Left lobe of liver (tissue), 2 donors: ENCODE data around the gene TGFBR1. TPM values are rescaled to one million over a fixed set of nuclear protein-coding genes. Genes with fewer than 3 reads are reported as not detected.
"Not testable (repeated sequence)": the region's sequence is repeated elsewhere in the genome, so short reads cannot be mapped to it uniquely, and the experiment has no call there.

ENCODE experiments used
- ATAC-seq: fragments of 200-7000 bp; cut with Tn5 transposase; one replicate; pipeline ENCODE4 v1.9.1; 2020; ENCODE audit warnings: mild to moderate bottlenecking, moderate library complexity
- DNase-seq: peaks from one replicate; pipeline ENCODE4 v3.0.0-alpha.2; 2020; ENCODE audit warnings: low spot score
- total RNA-seq: library from RNA; stranded (reverse); gene quantifications from one replicate; pipeline ENCODE4 v1.2.1, GENCODE V29; 2021
- donor health status: DM: no; HTN: no; CAD: no; lungs with moderate emphysema.
- donor health status: DM: no; HTN: yes; CAD: no.

Gene TGFBR1
- total RNA-seq, 1 donor from 2014 or later = 13.5 TPM

DNA sequence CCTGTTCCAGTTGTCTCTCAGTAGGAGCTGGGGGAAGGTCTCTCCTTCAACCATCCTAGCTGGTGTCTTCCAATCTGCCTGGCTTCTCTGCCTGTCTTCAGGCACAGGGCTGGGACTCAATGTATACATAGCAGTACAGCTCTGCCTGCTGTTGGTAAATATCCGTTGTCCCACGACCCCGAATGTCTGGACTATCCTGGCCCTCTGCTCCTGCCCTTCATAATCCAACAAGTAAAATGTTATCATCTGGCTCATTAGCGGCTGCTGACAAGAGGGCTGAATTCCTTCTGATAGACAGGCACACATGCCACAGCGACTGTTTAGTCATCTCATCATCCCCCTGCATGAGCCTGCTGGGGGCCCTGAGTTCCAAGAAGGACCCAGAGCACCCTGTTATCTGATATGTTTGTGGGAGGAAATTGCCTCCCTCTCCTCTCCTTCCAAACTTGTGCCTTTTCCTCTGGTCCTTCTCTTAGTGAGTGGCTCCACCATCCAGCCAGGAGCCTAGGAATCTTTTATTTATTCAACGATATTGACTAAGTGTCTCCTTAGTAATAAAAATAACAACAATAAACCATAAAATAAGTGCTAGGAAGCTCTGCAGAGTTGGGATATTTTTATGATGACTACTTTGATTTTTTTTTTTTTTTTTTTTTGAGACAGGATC, 29.5 kb upstream of the TGFBR1 start:
- DNase-seq (no peak), ATAC-seq (no peak)

DNA sequence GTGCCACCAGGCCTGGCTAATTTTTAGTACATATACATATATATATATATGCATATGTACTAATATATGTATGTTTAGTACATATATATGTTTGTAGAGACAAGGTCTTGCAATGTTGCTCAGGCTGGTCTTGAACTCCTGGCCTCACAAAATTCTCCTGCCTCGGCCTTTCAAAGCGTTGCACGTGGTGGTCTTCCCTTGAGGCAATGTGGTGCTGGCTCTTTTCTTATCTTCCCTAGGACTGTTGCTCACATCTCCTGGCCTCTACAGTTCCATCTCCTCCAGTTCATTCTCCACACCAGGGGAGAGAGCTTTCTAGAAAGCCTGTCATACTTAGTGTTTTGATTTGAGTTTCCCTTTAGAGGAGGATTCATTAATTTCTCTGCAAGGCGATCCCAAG, 28.9 kb upstream of the TGFBR1 start:
- DNase-seq = no peak
- ATAC-seq = no peak

DNA sequence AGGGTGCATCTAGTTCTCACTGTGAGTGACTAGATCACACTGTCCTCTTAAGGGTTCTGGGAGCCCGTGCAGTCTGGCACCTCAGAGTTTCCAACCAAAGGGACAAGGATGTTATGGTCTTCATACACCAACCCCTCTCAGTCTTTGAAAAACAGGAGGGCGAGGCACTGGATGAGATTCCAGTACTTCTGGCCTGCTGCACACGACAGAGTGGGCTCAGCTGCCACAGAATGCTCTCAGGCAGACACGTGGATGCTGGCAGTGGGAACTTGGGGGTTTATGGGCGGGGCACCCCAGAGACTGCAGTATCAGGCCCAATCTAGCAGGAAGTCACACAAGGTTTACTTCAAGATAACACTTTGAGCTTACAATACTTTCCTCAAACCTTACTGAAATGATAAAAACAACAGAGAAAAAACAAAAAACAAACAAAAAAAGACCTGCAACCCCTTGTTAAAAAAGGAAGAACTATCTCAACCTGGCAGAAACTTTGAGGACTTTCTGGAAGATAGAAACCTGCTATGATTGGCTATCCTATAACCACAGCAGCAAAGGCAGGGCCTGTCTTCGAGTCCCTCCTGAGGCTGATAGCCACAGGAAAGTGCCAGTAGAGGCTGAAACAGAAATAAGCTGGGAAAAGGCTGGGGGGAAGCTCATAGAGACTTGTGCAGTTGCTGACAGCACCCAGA, 28.3 kb upstream of the TGFBR1 start:
- DNase-seq (no peak), ATAC-seq (peak; percentile 23)

DNA sequence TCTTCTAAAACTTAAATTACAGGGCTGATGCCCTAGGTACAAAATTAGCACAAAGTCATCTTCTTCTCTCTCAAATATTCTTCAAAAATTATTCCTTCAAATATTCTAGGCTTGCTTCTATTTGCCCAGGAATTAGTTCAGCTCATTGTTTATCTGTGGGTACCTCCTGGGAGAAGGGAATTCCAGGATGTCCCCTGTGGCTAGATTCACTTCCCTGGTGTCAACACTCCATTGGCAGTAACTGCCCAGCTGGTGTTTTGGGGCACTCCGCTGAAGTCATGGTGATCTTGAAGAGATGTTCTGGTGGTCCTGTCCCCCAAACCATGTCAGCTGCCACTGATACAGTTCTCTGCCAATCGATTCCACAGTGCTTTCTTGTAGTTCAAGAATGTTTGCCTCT, 26.2 kb upstream of the TGFBR1 start:
- ATAC-seq = no peak
- no peak for DNase-seq

DNA sequence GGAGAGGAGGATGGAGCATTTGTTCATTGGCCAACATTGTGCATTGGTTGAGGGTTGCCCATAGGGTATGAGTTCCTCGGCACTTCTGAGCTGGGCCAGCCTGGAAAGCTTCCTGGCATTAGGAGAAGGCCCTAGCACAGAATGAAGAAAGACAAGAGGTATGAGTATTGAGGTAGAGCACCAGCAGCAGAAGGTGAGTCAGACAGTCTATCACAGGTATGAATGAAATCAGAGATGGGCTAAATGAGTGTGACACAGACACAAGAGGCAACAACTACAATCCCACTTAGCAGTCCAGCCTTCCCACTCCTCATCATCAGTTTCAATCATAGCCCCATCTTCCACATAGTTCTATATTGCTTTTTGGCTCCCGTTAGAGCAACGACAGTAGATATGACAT, 25.4 kb upstream of the TGFBR1 start:
- DNase-seq (no peak), ATAC-seq (no peak)

DNA sequence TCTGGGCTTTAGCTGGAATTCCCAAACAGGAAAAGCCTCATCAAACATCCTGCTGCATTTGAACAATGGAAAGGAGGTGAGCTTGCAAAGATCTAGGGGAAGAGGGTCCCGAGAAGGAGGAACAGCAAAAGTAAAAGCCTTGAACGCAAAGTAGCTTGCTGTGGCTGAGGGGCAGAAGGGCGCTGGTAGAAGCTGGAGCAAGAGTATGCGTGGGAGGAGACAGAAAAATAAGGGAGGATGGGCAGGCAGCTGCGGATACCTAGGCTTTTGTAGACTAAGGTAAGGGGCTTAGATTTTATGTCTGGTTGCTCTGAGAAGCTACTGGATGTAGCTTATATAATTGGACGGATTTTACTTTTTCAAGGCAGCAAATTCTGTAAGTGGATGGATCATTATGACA, 21.9 kb upstream of the TGFBR1 start:
- ATAC-seq (no peak), DNase-seq (no peak)

DNA sequence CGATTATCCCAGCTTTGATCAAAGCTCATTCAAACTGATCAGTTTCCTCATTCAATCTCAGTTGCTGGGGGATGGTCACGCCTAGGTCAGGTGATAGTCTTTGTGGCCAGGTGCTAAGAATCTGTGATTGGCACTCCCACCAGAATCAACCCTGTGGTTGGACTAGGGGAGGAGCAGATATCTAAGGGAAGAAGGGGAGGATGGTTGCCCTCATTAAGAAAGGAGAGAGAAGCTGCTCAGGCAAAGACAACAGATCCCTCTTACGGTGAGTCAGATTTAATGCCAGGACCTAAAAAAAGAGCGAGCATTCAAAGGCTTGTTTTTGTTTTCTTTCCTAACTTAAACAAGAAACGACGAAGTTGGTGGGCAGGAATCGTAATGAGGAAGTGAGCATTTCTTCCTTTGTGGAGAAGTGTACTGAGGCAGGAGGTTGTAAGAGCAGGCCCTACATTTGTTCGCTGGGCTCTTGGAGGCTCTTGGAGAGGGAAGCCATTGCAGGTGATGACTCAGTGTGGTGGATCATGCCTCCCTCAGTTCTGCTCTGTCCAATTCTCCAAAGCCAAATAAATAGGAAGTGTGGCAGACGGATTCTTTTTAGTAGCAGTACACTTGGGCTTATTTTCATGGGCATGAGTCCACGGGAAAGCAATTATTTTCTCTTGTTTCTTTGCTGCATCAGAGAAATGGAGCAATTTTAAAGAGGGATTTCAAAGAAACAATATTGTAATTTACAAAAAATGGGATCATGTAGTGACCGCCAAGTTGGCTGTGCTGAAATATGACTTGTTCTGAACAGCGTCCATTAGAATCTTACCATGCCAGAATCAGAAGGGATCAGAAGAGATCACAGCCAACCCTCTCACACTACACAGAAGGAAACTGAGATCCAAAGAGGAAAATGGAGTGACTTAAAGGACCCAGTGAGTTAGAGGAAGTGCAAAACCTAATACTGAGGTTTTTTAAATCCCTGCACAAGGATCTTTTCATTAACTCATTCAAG, 18.7 kb upstream of the TGFBR1 start:
- no peak for ATAC-seq
- no peak for DNase-seq

DNA sequence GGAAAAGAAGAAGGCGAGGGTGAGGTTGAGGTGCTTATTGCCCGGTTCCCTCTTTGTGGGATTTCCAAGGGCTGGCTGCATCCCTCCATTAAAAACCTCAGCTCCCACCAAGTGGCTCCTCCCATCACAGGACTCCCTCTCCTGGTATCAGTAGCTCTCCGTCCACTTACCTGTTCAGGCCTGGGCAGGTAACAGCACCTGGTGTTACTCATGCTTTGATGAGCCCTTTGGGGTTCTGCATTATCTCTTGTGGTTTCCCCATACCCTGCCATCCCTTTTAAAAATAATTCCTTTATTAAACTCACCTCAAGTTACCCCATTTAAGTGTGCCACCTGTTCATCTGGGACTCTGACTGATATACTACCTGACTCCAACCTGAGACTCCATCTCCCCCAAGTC, 17.5 kb upstream of the TGFBR1 start:
- DNase-seq (no peak), ATAC-seq (no peak)

DNA sequence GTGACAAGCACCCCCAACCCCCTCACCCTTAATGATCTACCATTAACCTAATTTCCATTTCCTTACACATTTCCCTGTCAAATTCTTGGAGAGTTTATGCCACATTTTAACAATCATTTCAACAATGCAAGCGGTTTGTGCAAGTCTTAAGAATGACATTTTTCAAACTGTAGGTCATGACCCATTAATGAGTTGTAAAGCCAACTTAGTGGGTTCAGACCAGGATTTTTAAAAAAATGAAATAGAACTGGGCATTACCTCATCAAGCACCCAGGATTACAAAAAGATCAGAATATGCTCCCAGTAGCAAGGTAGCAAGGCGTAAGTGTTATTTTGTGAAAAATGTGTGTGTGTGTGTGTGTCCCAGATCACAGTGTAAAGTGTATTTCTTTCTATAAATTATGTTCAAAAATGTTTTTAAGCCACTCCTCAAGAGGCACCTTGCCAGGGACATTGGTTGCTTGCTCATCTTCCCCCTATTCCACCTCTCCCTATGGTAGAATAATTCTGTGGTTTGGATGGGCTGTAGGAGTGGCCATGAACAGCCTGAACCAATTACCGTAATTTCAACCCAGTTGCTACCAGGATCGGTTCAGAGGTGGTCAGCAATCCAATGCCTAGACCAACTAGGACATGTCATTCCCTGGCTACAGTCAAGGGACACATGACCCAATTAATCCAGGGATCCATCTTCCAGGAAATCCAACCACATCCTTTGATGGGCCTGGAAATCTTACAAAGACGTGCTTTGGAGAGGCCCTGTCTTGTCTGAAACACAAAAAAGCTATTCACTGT, 14.4 kb upstream of the TGFBR1 start:
- no peak for DNase-seq
- ATAC-seq = no peak

DNA sequence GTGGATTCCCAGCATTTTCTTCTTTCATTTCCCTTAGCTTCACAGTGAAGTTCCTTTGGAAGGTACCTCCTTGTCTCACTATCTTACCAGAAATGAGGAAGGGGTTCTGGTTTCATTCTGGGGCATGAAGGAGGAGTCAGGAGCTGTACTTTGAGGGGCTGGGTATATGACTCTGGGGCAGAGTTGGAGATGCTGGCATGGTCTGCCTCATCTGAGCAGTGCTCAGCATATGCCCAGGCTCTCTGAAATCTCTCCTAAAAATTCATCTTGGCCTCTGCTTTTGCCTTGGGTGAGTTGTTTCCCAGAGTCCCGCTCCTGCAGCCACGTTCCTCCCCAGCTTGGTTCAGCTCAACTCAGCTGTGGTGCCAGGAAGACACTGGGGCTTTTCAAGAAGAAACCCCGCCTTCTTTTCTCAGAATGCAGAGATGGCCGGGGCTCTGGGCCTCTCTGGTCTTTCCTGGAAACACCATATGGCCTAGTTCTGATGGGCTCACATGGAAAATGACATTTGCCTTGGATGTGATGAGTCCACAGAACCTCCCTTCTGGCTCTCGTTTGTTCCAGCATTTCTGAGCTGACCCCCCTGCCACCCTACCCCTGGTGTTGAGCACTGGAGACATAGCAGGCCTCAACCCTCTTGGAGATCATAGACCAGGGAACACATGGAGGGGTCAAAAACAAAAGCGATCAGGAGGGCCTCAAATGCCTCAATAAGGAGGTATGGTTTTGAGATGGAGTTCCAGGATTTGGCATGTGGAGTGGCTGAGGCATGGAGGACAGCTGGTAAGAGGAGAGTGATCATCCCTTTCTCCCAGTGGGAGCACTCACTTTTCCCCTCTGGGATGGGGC, 12.0 kb upstream of the TGFBR1 start:
- ATAC-seq = no peak
- DNase-seq = no peak

DNA sequence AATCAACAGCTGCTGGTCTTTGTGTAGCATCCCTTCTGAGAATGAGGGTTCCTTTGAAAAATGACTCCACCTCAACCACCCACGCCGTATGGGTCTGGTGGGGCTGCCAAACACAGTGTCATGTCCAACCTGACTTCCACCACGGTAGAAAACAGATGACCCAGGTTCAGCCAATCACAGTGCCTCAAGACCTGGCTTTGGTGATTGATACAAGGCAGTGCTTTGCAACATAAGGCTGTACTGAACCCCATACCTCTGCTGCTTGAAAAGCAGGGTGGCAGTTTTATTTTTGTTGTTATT, 11.5 kb upstream of the TGFBR1 start:
- ATAC-seq (no peak), DNase-seq (no peak)

DNA sequence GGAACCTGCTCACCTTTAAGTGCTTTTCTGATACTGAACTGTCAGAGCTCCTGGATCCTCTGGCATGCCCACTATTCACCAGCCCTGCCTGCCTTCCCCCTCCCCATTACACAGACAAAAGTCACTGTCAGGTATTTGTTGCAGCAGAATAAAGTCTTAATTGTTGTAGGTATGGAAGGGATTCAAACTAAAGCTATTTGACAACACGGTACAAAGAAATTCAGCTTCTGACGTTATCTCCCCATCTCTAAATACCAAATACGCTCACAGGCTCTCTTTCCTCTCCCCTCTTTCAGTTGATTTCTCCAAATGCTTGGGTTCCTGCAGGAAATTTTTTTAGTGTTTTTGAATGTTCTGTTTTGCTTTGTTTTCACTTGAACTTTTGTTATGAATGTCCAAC, 9.3 kb upstream of the TGFBR1 start:
- DNase-seq (no peak), ATAC-seq (no peak)

DNA sequence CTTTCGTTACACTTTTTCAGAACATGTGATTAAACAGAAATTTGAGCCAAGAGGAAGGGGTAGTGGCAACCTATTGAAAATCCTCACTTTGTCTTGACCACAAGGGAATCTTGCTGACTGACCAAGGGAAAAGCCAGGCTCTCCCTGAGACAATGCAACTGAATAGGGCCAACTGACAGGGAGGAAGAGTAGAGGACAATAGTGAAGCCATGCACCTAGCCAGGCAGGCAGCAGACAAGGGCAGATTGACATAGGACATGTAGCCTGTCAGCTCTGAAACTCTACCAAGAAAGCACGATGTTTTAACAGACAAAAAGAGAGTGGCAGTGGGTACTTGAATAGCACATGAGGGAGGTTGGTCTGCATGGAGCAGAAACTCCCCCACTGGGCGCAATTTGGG, 8.5 kb upstream of the TGFBR1 start:
- ATAC-seq (no peak), DNase-seq (no peak)

DNA sequence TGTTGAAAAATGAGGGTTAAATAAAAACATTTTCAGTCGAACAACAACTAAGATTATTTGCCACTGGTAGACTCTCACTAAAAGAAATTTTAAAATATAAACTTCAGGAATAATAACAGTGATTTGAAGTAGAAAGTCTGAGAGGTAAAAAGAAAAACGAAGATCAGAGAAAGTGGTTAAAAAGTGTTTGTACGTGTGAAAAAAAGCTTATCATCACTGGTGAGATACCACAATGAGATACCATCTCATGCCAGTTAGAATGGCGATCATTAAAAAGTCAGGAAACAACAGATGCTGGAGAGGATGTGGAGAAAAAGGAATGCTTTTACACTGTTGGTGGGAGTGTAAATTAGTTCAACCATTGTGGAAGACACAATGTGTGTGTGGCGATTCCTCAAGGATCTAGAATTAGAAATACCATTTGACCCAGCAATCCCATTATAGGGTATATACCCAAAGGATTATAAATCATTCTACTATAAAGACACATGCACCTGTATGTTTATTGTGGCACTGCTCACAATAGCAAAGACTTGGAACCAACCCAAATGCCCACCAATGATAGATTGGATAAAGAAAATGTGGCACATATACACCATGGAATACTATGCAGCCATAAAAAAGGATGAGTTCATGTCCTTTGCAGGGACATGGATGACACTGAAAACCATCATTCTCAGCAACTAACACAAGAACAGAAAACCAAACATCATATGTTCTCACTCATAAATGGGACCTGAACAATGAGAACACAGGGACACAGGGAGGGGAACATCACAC, 4.9 kb upstream of the TGFBR1 start:
- not testable (repeated sequence) for DNase-seq, ATAC-seq

DNA sequence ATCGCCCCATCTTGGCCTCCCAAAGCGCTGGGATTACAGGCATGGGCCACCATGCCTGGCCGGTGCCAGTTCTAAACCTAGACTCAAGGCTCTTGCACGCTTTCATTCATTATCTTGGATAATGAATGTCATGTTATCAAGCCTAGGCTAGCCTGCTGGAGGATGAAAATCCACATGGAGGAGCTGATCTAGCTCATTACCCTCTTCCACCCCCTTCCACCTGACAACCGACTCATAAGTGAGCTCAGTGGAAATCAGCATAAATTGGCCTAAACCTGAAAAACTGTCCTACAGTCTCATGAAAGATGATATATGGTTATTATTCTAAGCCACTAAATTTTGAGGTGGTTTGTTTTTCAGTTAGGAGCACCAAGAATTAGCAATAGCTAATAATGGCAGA, 3.6 kb upstream of the TGFBR1 start:
- DNase-seq = no peak
- no peak for ATAC-seq

DNA sequence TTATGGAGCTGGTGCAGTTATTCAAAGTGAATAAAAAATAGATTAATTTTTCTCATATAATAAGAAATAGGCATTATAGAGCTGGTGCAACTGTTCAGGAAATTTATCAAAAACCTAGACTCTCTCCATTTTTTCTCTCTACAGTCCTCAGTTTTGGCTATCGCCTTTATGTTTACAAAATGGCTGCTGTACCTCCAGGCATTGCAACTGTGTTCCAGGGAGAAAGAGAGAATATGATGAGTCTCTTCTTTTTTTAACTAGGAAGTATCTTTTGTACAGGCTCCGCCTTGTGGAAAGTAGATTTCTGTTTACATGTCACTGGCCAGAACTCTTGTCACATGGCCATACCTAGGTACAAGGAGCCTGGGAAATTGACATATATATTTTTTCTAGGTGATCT, 3.1 kb upstream of the TGFBR1 start:
- ATAC-seq (no peak), DNase-seq (no peak)

DNA sequence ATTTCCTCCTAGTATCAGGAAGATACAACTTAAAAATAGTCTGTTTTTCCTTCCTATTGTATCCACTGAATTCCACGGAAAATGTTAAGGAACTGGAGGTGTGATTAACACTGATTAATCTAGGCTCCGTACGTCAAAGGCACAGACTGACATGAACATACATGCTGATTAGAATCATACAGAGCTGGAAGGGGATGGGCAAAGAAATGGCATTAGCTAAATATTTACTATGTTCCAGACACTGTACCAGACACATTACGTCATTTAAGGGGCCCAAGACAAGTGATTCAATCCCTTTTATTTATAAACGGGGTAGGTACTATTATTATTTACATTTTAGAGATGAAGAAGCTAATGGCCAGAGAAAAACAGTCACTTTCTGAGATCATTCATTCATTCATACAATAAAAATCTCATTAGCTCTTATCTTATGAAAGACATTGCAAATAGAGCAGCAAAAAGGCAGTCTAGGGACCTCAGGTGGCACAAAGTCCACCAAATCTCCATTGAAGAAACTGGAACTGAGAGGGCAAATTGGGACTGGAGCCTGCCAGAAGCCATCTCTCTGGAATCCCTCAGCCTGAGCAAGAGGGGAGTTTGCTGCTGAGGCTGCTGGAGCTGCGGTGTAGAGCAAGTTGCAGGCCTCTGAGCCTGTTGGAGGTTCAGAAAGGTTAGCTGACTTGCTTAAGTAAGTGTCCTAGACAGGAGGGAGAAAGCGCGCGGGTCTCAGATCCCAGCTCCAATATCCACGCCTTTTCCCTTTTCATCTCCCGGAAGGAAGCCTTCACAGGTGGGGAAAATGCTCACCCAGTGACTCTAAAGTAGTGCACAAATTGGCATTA, 1.6 kb upstream of the TGFBR1 start:
- DNase-seq (no peak), ATAC-seq (no peak)

DNA sequence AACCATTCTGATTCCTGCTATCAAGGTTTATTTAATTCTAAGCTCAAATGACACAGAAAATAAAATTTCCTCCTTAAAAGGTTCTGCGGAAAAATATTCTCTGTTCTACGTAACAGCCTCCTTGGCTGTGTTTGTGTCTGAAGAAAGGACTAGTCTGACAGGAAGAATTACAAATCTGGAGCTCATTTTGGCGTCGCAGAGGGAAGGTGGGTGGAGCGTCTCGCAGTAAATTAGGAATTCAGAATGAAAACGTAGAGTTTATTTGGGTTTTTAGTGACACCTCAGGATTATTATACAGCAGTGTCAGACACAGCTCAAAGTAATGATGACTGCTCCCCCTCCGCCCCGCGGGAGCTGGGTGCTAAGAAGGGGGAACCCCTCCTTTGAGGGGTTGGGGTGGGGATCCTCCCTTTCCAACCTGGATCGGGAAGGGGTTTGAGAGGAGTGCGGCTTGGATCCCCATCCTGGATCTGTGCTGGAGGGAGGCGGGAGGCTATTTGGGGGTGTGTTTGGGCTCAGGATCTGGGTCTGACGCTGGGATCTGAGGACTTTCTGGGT, 933 bp upstream of the TGFBR1 start:
- ATAC-seq = no peak

More for the DNA sequence above, 933 bp upstream of the TGFBR1 start:
- no peak for DNase-seq
